AG10803 (cell line): ENCODE measurements around the gene COLEC12.

Experiments
- DNase-seq: peaks from one replicate; pipeline ENCODE4 v3.0.0; 2010; ENCODE audit warnings: low read depth
- H3K4me3 ChIP-seq: 2 replicates; pipeline ENCODE4 v1.5.1; 2011; ENCODE audit warnings: mild to moderate bottlenecking, low read length, control low read depth
- TF ChIP-seq, protein P1 (sequence below): conservative IDR thresholded peaks from 2 replicates; pipeline ENCODE4 v1.5.1; 2011; ENCODE audit warnings: mild to moderate bottlenecking, low read length, control low read depth, inconsistent platforms

Gene COLEC12

DNA sequence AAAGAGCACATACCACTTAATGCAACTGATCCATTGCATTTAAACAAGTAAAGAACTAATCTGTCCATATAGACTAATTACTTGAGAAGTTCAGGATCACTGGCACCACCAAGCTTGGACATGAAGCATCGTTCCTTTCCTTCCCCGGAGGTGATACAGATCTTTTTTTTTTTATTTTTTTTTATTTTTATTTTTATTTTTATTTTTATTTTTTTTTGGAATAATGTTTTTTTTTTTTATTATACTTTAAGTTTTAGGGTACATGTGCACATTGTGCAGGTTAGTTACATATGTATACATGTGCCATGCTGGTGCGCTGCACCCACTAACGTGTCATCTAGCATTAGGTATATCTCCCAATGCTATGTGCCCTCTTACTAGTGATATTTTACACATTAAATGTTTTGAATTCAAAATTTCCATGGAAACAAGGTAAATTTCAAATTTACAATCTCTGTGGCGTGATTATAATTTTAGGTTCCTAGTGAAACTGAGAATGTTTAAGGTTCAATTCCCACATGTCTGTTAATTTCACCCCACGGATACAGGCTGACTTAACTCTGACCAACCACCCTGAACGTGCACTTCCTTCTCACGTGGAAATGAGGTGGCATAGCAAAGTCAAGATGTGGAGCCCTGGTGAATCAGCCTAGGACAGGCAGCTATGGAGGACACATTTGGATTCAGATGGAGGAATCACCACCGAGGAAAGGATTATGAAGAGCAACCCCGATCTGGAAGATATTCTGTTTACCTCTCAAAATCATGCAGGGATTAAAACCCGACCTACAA, 131.1 kb downstream of the COLEC12 start:
- no peak overlapping the region for H3K4me3 ChIP-seq
- TF ChIP-seq, protein P1, sequence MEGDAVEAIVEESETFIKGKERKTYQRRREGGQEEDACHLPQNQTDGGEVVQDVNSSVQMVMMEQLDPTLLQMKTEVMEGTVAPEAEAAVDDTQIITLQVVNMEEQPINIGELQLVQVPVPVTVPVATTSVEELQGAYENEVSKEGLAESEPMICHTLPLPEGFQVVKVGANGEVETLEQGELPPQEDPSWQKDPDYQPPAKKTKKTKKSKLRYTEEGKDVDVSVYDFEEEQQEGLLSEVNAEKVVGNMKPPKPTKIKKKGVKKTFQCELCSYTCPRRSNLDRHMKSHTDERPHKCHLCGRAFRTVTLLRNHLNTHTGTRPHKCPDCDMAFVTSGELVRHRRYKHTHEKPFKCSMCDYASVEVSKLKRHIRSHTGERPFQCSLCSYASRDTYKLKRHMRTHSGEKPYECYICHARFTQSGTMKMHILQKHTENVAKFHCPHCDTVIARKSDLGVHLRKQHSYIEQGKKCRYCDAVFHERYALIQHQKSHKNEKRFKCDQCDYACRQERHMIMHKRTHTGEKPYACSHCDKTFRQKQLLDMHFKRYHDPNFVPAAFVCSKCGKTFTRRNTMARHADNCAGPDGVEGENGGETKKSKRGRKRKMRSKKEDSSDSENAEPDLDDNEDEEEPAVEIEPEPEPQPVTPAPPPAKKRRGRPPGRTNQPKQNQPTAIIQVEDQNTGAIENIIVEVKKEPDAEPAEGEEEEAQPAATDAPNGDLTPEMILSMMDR: no peak
- no peak for DNase-seq

GRCh38 chr18:366466-367061, 133.9 kb downstream of the COLEC12 start:
- no peak overlapping the region for H3K4me3 ChIP-seq
- DNase-seq: no peak
- TF ChIP-seq, protein P1: no peak

- no peak for DNase-seq
- TF ChIP-seq, protein P1: no peak
- H3K4me3 ChIP-seq: no peak overlapping the region
Observed at GRCh38 chr18:365651-366050, 134.8 kb downstream of the COLEC12 start.

DNA sequence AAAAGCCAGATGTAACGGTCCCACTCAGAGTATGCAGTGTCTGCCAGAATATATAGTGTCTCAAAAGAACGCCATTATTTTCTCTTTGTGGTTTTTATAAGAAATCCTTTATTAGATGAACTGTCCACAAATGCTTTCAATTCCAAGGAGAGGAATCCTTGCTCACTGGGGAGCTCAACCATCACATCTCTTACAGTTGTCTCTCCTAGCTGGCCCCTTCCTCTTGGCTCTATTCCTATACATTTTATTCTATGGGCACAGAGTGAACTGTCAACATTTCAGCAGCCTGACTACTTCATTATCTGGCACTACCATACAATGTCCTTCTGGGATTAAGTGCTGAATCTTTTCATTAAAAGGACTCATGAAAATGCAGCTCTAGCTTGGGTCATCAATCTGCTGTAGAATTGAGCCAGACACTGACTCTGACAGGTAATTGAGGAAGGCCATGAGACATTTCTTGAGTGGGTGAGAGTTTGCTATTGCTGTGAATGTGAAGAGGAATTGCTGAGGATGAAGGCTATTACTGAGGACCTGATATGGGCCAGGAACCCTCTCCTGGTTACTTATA, 136.2 kb downstream of the COLEC12 start:
- TF ChIP-seq, protein P1: no peak
- H3K4me3 ChIP-seq: no peak overlapping the region
- peak; percentile 36 for DNase-seq

DNA sequence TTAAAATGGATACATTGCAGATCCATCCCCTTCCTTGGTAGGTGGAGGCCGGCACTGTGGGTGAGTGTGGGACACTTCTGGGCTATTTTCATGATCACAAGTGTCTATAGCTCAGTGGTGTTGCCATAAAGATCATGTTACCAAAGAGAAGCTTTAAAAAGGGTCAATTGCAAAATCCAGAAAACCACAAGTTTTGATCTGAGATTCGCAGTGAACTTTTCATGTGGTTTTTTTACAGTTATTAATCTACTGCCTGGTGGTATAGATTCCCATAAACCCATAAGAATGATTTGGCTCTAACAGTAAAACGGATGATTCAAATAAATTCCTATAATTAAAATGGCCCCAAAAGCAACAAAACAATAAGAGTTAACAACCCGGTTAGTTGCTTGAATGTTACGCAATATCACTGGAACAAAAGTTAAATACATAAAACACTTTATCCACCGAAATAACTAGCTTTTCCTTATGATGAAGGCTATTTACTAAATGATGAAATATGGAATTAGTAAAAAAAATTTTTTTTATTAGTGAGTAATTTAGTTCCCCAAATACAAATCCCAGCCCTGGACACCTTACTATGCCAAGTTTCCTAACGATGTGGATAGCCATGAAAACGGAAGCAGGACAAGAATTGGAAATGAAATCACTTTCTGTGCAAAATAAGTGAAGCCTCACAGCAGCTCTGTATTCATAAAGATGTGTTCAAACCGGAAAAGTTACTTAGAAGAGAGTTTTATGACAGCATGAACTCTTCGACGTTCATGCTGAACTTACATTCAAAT, 137.0 kb downstream of the COLEC12 start:
- DNase-seq: peak; percentile 94
- TF ChIP-seq, protein P1: no peak
- H3K4me3 ChIP-seq: no peak overlapping the region

GRCh38 chr18:362311-363290, 137.9 kb downstream of the COLEC12 start:
- TF ChIP-seq, protein P1: no peak
- no peak overlapping the region for H3K4me3 ChIP-seq
- DNase-seq: peak; percentile 75
